Stimulated activated CD4-positive, alpha-beta T cell treated with anti-CD3 and anti-CD28 coated beads, Interleukin-4, amount 100 ng/mL, for 24 hours (primary cell): ENCODE results near the gene RFFL.
A peak's percentile ranks its signal among the peaks of the same experiment; 100 is the strongest.
"Not testable (repeated sequence)": the region's sequence is repeated elsewhere in the genome, so short reads cannot be mapped to it uniquely, and the experiment has no call there.

Experiments used
- DNase-seq: peaks from one replicate; pipeline ENCODE4 v3.0.0-alpha.2; 2020

Gene RFFL

GRCh38 chr17:35002876-35003551 lies 60.5 kb downstream of the RFFL start:
- DNase-seq, result no peak

DNA sequence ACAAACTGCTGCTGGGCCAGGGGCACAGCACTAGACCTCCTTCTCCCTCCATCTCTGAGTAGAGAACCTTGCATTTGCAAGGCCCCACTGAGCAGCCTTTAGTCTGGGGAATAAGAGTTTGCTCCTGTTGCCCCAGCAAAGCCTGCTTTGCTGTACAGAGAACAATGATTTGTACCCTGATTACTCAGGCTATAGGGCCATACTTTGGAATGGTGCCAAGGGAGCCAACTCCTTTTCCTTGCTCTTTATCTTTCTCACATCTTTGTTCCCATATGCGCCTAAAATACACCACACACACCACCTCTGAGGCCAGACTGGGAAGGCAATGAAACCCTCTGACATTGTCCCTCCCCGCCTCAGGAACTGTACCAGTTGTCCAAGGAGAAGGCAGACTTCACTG lies 62.0 kb downstream of the RFFL start:
- no peak for DNase-seq

DNA sequence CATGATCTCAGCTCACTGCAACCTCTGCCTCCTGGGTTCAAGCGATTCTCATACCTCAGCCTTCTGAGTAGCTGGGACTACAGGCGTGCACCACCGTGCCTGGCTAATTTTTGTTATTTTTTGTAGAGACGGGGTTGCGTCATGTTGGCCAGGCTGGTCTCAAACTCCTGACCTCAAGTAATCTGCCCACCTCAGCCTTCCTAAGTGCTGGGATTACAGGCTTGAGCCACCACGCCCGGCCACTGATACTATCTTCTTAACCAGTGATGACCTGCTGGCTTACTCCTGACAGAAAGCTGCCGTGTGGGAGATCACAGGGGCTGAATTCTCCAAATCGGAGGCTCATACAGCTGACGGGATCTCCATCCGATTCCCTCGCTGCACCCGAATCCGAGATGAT lies 62.5 kb downstream of the RFFL start:
- not testable (repeated sequence) for DNase-seq

- DNase-seq, result no peak
Observed at GRCh38 chr17:34999456-34999855, 64.1 kb downstream of the RFFL start.

DNA sequence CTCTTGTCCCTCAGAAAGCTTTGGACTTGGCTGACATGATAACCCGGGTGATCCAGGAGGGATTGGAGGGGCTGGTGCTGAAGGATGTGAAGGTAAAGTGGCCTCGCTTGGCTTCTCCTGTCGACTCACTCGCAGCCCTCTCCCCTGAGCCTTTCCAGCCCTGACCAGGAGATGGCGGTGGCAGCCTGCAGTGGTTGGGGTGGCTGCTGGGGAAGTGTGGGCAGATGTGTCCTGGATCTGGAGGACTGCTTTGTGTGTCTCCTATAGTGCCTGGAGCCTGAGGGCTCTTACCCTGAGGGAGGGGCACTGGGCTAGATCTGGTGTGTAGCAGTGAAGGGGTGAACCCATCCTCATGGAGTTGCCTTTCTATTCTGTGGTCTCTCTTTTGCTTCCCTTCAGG lies 65.3 kb downstream of the RFFL start:
- peak; percentile 79 for DNase-seq

GRCh38 chr17:34997355-34997862 lies 66.1 kb downstream of the RFFL start:
- no peak for DNase-seq

DNA sequence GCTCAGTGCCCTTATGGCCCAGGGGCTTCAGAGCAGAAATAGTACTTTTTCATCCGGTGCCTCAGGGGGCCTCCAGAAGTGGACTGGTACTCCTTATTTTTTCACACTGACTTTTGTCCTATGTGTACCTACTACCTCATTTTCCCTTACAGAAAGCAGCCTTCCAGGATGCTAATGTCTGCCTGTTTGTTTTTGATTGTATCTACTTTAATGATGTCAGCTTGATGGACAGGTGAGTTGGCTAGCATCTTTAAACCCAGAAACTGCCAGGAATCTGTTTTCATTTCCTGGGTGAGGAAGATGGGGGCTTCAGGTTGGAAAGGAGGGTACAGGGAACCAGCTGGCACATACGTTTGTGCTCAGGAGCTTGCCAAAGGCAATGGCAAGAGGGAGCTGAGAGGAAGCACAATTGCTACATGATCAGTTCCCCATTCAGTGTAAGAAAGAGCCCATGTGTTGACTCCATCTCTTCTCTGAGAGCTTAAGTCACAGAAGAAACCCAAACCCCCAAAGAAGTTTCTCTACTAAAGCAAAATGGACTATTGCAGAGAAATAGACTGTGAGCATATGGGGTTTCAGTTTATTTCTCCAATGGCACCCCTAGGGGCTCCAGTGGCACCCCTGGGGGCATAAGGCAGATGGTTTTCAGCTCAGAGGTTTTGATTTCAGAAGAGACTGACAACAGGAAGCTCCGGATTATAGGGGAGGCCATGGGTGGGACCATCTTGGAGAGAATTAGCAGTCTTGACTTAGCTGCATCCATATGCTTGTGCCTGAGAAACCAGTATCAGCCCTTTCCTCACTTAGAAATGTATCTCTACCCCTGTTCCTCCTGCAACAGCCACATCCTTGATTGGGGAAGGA lies 66.9 kb downstream of the RFFL start:
- DNase-seq, result no peak

GRCh38 chr17:34993031-34993430 lies 70.5 kb downstream of the RFFL start:
- DNase-seq, result no peak

- no peak for DNase-seq
Observed at GRCh38 chr17:34991606-34992005, 71.9 kb downstream of the RFFL start.

GRCh38 chr17:34990921-34991365 lies 72.6 kb downstream of the RFFL start:
- no peak for DNase-seq

GRCh38 chr17:34989473-34989872 lies 74.0 kb downstream of the RFFL start:
- no peak for DNase-seq

GRCh38 chr17:34988644-34989043 lies 74.9 kb downstream of the RFFL start:
- no peak for DNase-seq

DNA sequence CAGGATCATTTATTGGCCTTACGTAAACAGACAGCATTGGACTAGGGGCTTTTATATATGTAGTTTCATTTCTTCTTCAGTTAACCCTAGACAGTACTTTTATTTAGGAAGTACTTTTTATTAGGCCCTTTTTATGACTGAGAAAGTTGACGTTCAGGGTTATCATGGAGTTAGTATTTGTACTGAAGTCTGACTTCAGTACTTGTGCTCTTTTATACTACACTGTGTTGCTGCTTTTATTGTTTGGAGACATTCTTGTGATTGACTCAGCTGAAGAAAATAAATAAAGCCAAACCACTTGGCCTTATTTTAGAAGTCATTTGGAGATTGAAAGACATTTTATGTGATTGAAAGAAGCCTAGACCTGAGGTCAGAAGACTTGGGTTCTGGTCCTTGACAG lies 76.3 kb downstream of the RFFL start:
- DNase-seq, result no peak

GRCh38 chr17:34981538-34982241 lies 81.8 kb downstream of the RFFL start:
- no peak for DNase-seq

GRCh38 chr17:34980681-34981537 lies 82.6 kb downstream of the RFFL start:
- DNase-seq, result peak; percentile 59

DNA sequence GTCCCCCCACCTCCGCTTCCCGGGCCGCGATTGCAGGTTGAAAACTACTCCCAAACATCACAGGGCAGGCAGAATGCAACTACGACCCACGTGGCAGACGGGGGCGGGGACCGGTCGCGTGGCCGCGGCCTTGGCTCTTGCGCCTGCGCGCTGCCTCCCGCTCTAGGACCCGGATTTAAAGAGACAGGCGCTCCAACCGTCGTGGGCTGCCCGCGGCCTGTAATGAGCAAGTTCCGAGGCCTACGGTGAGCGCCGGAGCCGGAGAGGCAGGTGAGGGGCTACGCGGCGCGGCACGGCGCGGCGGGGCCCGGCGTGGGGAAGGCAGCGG lies 83.2 kb downstream of the RFFL start, which contains the start of gene LIG3:
TSS of gene LIG3 (plus strand) at position 160 of the 328 bp plus-strand sequence. CDS start 2,494 bp downstream, outside the sequence.
- peak; percentile 95 for DNase-seq

DNA sequence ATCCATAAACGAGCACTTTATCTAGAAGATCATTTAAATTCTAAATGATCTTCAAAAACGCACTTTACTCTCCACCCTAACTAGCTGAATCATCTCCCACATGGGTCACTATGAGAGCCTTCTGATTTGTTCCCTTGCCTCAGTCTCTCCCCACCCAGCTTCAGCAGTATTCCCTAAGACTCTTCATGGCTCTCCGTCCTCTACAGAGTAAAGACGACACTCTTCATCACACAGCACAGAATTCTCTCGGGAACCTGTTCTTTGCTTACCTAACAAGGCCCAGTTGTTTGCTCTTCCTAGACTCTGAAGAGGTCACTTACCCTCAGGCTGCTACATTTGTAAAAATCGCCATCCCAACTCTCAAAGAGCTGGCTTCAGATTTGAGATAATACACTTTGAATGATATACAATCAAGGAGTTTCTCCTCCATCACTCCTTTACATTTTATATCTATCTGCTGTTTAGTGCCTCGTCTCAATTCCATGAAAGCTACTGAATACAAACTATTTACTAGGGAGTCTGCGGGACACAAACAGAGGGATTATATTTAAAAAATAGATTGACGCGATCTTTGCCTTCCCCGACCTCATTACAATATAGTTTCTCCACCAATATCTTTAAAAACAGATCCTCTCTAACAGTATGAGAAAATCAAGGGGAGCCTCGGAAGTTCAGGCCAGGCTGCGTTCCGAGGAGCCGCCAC lies 83.7 kb downstream of the RFFL start:
- no peak for DNase-seq

DNA sequence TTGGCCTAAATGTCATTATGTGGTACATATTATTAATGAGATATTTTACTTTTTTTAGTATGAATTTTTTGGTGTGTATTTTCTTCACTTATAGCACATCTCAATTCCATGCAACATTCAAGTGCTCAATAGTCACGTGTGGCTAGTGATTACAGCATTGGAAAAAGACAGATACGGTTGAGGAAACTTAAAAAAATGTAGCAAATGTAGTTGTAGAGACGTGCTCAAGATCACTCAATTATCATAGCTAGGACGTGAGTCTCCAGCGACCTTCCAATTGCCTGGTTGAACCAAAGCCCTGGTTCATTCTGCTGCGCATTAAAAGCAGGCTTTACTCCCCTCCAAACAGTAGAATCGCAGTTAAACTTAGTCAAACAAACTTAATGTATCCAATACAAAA lies 84.4 kb downstream of the RFFL start:
- no peak for DNase-seq

GRCh38 chr17:34974794-34975785 lies 88.4 kb downstream of the RFFL start:
- DNase-seq, result no peak

DNA sequence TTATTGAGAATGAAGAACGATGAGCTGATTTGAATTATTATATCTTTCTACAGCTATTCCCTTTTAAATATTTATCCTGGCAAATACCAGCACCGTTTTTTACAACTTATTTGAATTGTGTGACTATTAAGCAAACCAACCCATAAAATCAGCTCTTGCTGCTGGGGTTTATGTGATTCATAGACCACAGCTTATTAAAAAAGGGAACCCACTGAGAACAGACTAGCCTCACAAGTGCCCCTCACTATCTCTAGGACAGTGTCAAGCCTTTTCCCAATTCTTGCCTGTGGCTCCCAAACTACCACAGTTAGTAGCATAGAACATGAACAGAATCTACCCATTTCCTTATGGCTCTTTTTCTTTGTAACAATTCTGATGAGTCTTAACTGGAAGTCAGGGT lies 89.3 kb downstream of the RFFL start:
- DNase-seq, result no peak
